ENCODE measurements around the gene CDCA3.

Gene CDCA3

GRCh38 chr12:6852651-6853354, 1.7 kb upstream of the CDCA3 start:
- peak; percentile 89 for DNase-seq

GRCh38 chr12:6851921-6852650, 1.0 kb upstream of the CDCA3 start, which contains the start of gene USP5:
USP5 (plus strand) TSS chr12:6852150; CDS start chr12:6852180, 30 bp downstream.
- peak; percentile 99 for DNase-seq

- DNase-seq: no peak
Observed at GRCh38 chr12:6850796-6851152, 312 bp downstream of the CDCA3 start.

- no peak for DNase-seq
Observed at GRCh38 chr12:6849976-6850560, 1.0 kb downstream of the CDCA3 start.

GRCh38 chr12:6849427-6849826, 1.7 kb downstream of the CDCA3 start:
- no peak for DNase-seq

GRCh38 chr12:6847676-6848075, 3.4 kb downstream of the CDCA3 start:
- DNase-seq: no peak

GRCh38 chr12:6846316-6846869, 4.7 kb downstream of the CDCA3 start:
- DNase-seq: no peak

GRCh38 chr12:6845395-6845794, 5.7 kb downstream of the CDCA3 start:
- DNase-seq: no peak

GRCh38 chr12:6843118-6843902, 7.8 kb downstream of the CDCA3 start:
- no peak for DNase-seq

GRCh38 chr12:6842075-6842474, 9.0 kb downstream of the CDCA3 start:
- no peak for DNase-seq

- no peak for DNase-seq
Observed at GRCh38 chr12:6840761-6841515, 10.1 kb downstream of the CDCA3 start, which contains the start of gene GNB3. GNB3 (plus strand) TSS chr12:6840925; CDS start chr12:6841288, 363 bp downstream.

- DNase-seq: no peak
Observed at GRCh38 chr12:6840330-6840729, 10.8 kb downstream of the CDCA3 start.

- no peak for DNase-seq
Observed at GRCh38 chr12:6839482-6840201, 11.4 kb downstream of the CDCA3 start.

GRCh38 chr12:6838854-6839253, 12.2 kb downstream of the CDCA3 start:
- no peak for DNase-seq

- no peak for DNase-seq
Observed at GRCh38 chr12:6837370-6838060, 13.6 kb downstream of the CDCA3 start.

GRCh38 chr12:6836851-6837250, 14.2 kb downstream of the CDCA3 start:
- no peak for DNase-seq

- DNase-seq: no peak
Observed at GRCh38 chr12:6834873-6835272, 16.2 kb downstream of the CDCA3 start.

- no peak for DNase-seq
Observed at GRCh38 chr12:6834254-6834653, 16.8 kb downstream of the CDCA3 start.

GRCh38 chr12:6833189-6833890, 17.7 kb downstream of the CDCA3 start:
- DNase-seq: no peak

GRCh38 chr12:6832125-6832524, 19.0 kb downstream of the CDCA3 start:
- DNase-seq: no peak

Measured in stimulated activated CD4-positive, alpha-beta T cell treated with anti-CD3 and anti-CD28 coated beads, Interleukin-1b, Interleukin-23, amount 100 ng/mL, for 48 hours (primary cell).